Smooth muscle cell (in vitro differentiated cells): ENCODE data around the gene EXOC3L1. TPM values are rescaled to one million over a fixed set of nuclear protein-coding genes. Genes with fewer than 3 reads are reported as not detected.

Source experiments
- DNase-seq: peaks from one replicate; lab custom pipeline; 2025; ENCODE audit not compliant: unreplicated experiment; lab: John Stamatoyannopoulos, UW
- H2AFZ ChIP-seq: fragments of 200-600 bp; sonication (generic); 2 replicates; pipeline ENCODE4 v1.6.0; 2016; ENCODE audit warnings: antibody characterized with exemption, low read depth, mild to moderate bottlenecking
- H3F3A ChIP-seq: fragments of 200-600 bp; sonication (generic); 2 replicates; pipeline ENCODE4 v1.6.0; 2017; ENCODE audit warnings: antibody characterized with exemption, low read depth
- H3K27ac ChIP-seq: fragments of 200-600 bp; sonication (generic); 2 replicates; pipeline ENCODE4 v1.5.1; 2016; ENCODE audit warnings: low read depth, mild to moderate bottlenecking
- H3K27me3 ChIP-seq: fragments of 200-600 bp; sonication (generic); 2 replicates; pipeline ENCODE4 v1.6.1; 2016; ENCODE audit warnings: low read depth, mild to moderate bottlenecking
- H3K36me3 ChIP-seq: fragments of 200-600 bp; sonication (generic); 2 replicates; pipeline ENCODE4 v1.5.1; 2016; ENCODE audit warnings: low read depth
- H3K4me1 ChIP-seq: fragments of 200-600 bp; sonication (generic); 2 replicates; pipeline ENCODE4 v1.5.1; 2016; ENCODE audit warnings: low read depth
- H3K4me2 ChIP-seq: fragments of 200-600 bp; sonication (generic); 2 replicates; pipeline ENCODE4 v1.6.0; 2016; ENCODE audit warnings: mild to moderate bottlenecking
- H3K4me3 ChIP-seq: fragments of 200-600 bp; sonication (generic); 2 replicates; pipeline ENCODE4 v1.5.1; 2016; ENCODE audit warnings: mild to moderate bottlenecking
- H3K79me2 ChIP-seq: fragments of 200-600 bp; sonication (generic); 2 replicates; pipeline ENCODE4 v1.6.0; 2016; ENCODE audit warnings: low read depth, mild to moderate bottlenecking
- H3K9ac ChIP-seq: fragments of 200-600 bp; sonication (generic); 2 replicates; pipeline ENCODE4 v1.6.0; 2016; ENCODE audit warnings: low read depth
- H3K9me3 ChIP-seq: fragments of 200-600 bp; sonication (generic); replicated peaks from 2 replicates; pipeline ENCODE4 v1.5.1; 2016; ENCODE audit warnings: low read depth
- H4K20me1 ChIP-seq: fragments of 200-600 bp; sonication (generic); 2 replicates; pipeline ENCODE4 v1.6.0; 2016; ENCODE audit warnings: low read depth
- CTCF ChIP-seq: fragments of 200-600 bp; sonication (generic); IDR thresholded peaks from 2 replicates; pipeline ENCODE4 v1.5.1; 2017; ENCODE audit warnings: borderline replicate concordance, mild to moderate bottlenecking, antibody characterized with exemption; ENCODE audit not compliant: insufficient read depth, poor library complexity, severe bottlenecking
- WGBS: methylation state at CpG from one replicate; pipeline ENCODE4 v1.1.7; 2016; ENCODE audit warnings: low lambda C conversion rate; 5-methylcytosine and 5-hydroxymethylcytosine counted together
- polyA plus RNA-seq: library from polyadenylated mRNA; unstranded; fragments of >200 nt; fragmentation: Nextera tagmentation; extraction: Ambion mirVana; gene quantifications from 2 replicates; pipeline ENCODE4 v1.2.1, GENCODE V29; 2016
- total RNA-seq: library from RNA; depleted of rRNA; stranded (reverse); fragments of >200 nt; gene quantifications from 2 replicates; pipeline ENCODE4 v1.2.3, GENCODE V29; 2014

Gene EXOC3L1
- total and polyA plus RNA-seq, 2 experiments from 2014 or later = 0.51 TPM; not detected in 1

GRCh38 chr16:67210069-67210937, 20.4 kb upstream of the EXOC3L1 start:
- Histone ChIP-seq H3K4me2 (no peak overlapping the region), H3K27ac (no peak overlapping the region), H3K27me3 (no peaks in the 10 kb centered on the region), H3K36me3 (no peaks in the 10 kb centered on the region), H4K20me1 (no peaks in the 10 kb centered on the region), H3K9ac (no peak overlapping the region), H2AFZ (no peak overlapping the region), H3K79me2 (no peaks in the 10 kb centered on the region), H3K4me3 (no peak overlapping the region), H3F3A (no peaks in the 10 kb centered on the region), H3K9me3 (no peaks in the 10 kb centered on the region), H3K4me1 (no peaks in the 10 kb centered on the region)
- no peak for TF ChIP-seq CTCF
- 91% methylated on average over 25 of the region's 25 CpGs for WGBS
- DNase-seq = no peak

GRCh38 chr16:67209565-67209964, 19.6 kb upstream of the EXOC3L1 start:
- H3K4me3 ChIP-seq = no peak overlapping the region
- H3K27ac ChIP-seq = no peak overlapping the region
- TF ChIP-seq CTCF = no peak
- no peak overlapping the region for H2AFZ ChIP-seq
- no peaks in the 10 kb centered on the region for H3K9me3 ChIP-seq
- no peak overlapping the region for H3K9ac ChIP-seq
- no peak overlapping the region for H3K4me2 ChIP-seq
- H3K79me2 ChIP-seq = no peaks in the 10 kb centered on the region
- no peaks in the 10 kb centered on the region for H3K36me3 ChIP-seq
- H4K20me1 ChIP-seq = no peaks in the 10 kb centered on the region
- H3F3A ChIP-seq = no peaks in the 10 kb centered on the region
- H3K27me3 ChIP-seq = no peaks in the 10 kb centered on the region
- no peaks in the 10 kb centered on the region for H3K4me1 ChIP-seq
- DNase-seq = no peak
- 95% methylated on average over 7 of the region's 8 CpGs for WGBS

- Histone ChIP-seq H3K79me2 (no peaks in the 10 kb centered on the region), H3K4me3 (no peak overlapping the region), H3K27me3 (no peaks in the 10 kb centered on the region), H3K4me2 (no peak overlapping the region), H3K9ac (no peak overlapping the region), H2AFZ (no peak overlapping the region), H3K27ac (no peak overlapping the region), H3K36me3 (no peaks in the 10 kb centered on the region), H3K4me1 (no peaks in the 10 kb centered on the region), H3F3A (no peaks in the 10 kb centered on the region), H3K9me3 (no peaks in the 10 kb centered on the region), H4K20me1 (no peaks in the 10 kb centered on the region)
- no peak for TF ChIP-seq CTCF
- WGBS = 94% methylated on average over 11 of the region's 11 CpGs
- DNase-seq = no peak
Measured at GRCh38 chr16:67208154-67208896, 18.4 kb upstream of the EXOC3L1 start.
